Ishikawa (cell line): Measurements from ENCODE around the gene GCDH.

Experiments used
- CEBPB ChIP-seq: IDR thresholded peaks from 2 replicates; pipeline ENCODE4 v1.6.1; 2012
- EGR1 ChIP-seq: IDR thresholded peaks from 2 replicates; pipeline ENCODE4 v1.6.1; 2012
- EP300 ChIP-seq: IDR thresholded peaks from 2 replicates; pipeline ENCODE4 v1.6.1; 2012; ENCODE audit warnings: borderline replicate concordance
- TAF1 ChIP-seq: IDR thresholded peaks from 2 replicates; pipeline ENCODE4 v1.6.1; 2012; ENCODE audit warnings: low read depth, mild to moderate bottlenecking
- TCF12 ChIP-seq: IDR thresholded peaks from 2 replicates; pipeline ENCODE4 v1.6.1; 2012; ENCODE audit warnings: low read depth
- TEAD4 ChIP-seq: IDR thresholded peaks from 2 replicates; pipeline ENCODE4 v1.6.1; 2012
- YY1 ChIP-seq: IDR thresholded peaks from 2 replicates; pipeline ENCODE4 v1.6.1; 2012; ENCODE audit warnings: low read depth
- TF ChIP-seq, protein P1 (sequence below): IDR thresholded peaks from 2 replicates; pipeline ENCODE4 v1.6.1; 2012
- TF ChIP-seq, protein P2 (sequence below): IDR thresholded peaks from 2 replicates; pipeline ENCODE4 v1.6.1; 2012; ENCODE audit warnings: low read depth, mild to moderate bottlenecking

GRCh38 chr19:12871681-12872080, 19.3 kb upstream of the GCDH start:
- no peak for TF ChIP-seq EGR1
- no peak for TF ChIP-seq TEAD4
- no peak for TF ChIP-seq EP300
- TF ChIP-seq TAF1, result no peak
- TF ChIP-seq, protein P1, sequence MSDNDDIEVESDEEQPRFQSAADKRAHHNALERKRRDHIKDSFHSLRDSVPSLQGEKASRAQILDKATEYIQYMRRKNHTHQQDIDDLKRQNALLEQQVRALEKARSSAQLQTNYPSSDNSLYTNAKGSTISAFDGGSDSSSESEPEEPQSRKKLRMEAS, result no peak
- TF ChIP-seq YY1, result no peak
- no peak for TF ChIP-seq CEBPB
- TF ChIP-seq, protein P2, sequence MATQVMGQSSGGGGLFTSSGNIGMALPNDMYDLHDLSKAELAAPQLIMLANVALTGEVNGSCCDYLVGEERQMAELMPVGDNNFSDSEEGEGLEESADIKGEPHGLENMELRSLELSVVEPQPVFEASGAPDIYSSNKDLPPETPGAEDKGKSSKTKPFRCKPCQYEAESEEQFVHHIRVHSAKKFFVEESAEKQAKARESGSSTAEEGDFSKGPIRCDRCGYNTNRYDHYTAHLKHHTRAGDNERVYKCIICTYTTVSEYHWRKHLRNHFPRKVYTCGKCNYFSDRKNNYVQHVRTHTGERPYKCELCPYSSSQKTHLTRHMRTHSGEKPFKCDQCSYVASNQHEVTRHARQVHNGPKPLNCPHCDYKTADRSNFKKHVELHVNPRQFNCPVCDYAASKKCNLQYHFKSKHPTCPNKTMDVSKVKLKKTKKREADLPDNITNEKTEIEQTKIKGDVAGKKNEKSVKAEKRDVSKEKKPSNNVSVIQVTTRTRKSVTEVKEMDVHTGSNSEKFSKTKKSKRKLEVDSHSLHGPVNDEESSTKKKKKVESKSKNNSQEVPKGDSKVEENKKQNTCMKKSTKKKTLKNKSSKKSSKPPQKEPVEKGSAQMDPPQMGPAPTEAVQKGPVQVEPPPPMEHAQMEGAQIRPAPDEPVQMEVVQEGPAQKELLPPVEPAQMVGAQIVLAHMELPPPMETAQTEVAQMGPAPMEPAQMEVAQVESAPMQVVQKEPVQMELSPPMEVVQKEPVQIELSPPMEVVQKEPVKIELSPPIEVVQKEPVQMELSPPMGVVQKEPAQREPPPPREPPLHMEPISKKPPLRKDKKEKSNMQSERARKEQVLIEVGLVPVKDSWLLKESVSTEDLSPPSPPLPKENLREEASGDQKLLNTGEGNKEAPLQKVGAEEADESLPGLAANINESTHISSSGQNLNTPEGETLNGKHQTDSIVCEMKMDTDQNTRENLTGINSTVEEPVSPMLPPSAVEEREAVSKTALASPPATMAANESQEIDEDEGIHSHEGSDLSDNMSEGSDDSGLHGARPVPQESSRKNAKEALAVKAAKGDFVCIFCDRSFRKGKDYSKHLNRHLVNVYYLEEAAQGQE, result no peak
- no peak for TF ChIP-seq TCF12
